Keratinocyte (primary cell): ENCODE measurements around the gene LAS1L. TPM values are rescaled to one million over a fixed set of nuclear protein-coding genes. Genes with fewer than 3 reads are reported as not detected.

Experiments used
- DNase-seq: peaks from one replicate; pipeline ENCODE4 v3.0.0-alpha.2; 2011; ENCODE audit warnings: low read depth, missing footprints, low spot score
- FAIRE-seq: peaks from 2 replicates; lab custom pipeline; 2011; peaks lifted over from hg19 to GRCh38; lab: Jason Lieb, UNC
- H2AFZ ChIP-seq: 2 replicates; pipeline ENCODE4 v1.6.0; 2012; ENCODE audit warnings: low read length, control low read depth, inconsistent platforms; ENCODE audit not compliant: control insufficient read depth
- H3K27ac ChIP-seq: 2 replicates; pipeline ENCODE4 v1.5.1; 2011; ENCODE audit warnings: low read length; ENCODE audit not compliant: control insufficient read depth, insufficient read depth
- H3K27me3 ChIP-seq: 3 replicates; pipeline ENCODE4 v1.6.0; 2011; ENCODE audit warnings: low read length; ENCODE audit not compliant: control insufficient read depth, insufficient read depth; ENCODE audit errors: extremely low read depth
- H3K36me3 ChIP-seq, 2 experiments: 2 replicates in 1 of 2; 3 replicates in 1 of 2; pipeline ENCODE4 v1.5.1; 2011; ENCODE audit warnings: low read length in 2 of 2, mild to moderate bottlenecking in 1 of 2; ENCODE audit not compliant: control insufficient read depth in 2 of 2, insufficient read depth in 2 of 2; ENCODE audit errors: extremely low read depth in 1 of 2
- H3K4me1 ChIP-seq: 3 replicates; pipeline ENCODE4 v1.5.1; 2011; ENCODE audit warnings: low read length; ENCODE audit not compliant: control insufficient read depth, insufficient read depth; ENCODE audit errors: extremely low read depth
- H3K4me2 ChIP-seq: 3 replicates; pipeline ENCODE4 v1.6.0; 2011; ENCODE audit warnings: low read depth, low read length; ENCODE audit not compliant: control insufficient read depth, insufficient read depth; ENCODE audit errors: extremely low read depth
- H3K4me3 ChIP-seq, 3 experiments: fragments of 200-600 bp in 1 of 3; sonication (generic) in 1 of 3; 2 replicates in 2 of 3; 3 replicates in 1 of 3; pipeline ENCODE4 v1.5.1; 2011 to 2016; ENCODE audit warnings: low read length in 3 of 3, mild to moderate bottlenecking in 3 of 3, control low read depth in 2 of 3, inconsistent platforms in 1 of 3, low read depth in 1 of 3, mixed read lengths in 1 of 3, mixed run types in 1 of 3, moderate library complexity in 1 of 3; ENCODE audit not compliant: control insufficient read depth in 2 of 3, insufficient read depth in 2 of 3; ENCODE audit errors: extremely low read depth in 1 of 3
- H3K79me2 ChIP-seq: 2 replicates; pipeline ENCODE4 v1.6.0; 2012; ENCODE audit warnings: low read length; ENCODE audit not compliant: control insufficient read depth, insufficient read depth
- H3K9ac ChIP-seq: 3 replicates; pipeline ENCODE4 v1.6.0; 2011; ENCODE audit warnings: low read length; ENCODE audit not compliant: control insufficient read depth, insufficient read depth; ENCODE audit errors: extremely low read depth
- H3K9me1 ChIP-seq: 3 replicates; pipeline ENCODE4 v1.6.0; 2011; ENCODE audit warnings: low read length; ENCODE audit not compliant: control insufficient read depth, insufficient read depth; ENCODE audit errors: extremely low read depth
- H3K9me3 ChIP-seq: 2 replicates; pipeline ENCODE4 v1.5.1; 2012; ENCODE audit warnings: low read depth, low read length; ENCODE audit not compliant: control insufficient read depth
- H4K20me1 ChIP-seq: 3 replicates; pipeline ENCODE4 v1.6.0; 2011; ENCODE audit warnings: low read length; ENCODE audit not compliant: control insufficient read depth, insufficient read depth; ENCODE audit errors: extremely low read depth
- CTCF ChIP-seq, 3 experiments: IDR thresholded peaks in 1 of 3; conservative IDR thresholded peaks in 1 of 3; optimal IDR thresholded peaks in 1 of 3; 2 replicates in 2 of 3; 3 replicates in 1 of 3; pipeline versions ENCODE3 to v1.5.1; 2011; ENCODE audit warnings: low read length in 3 of 3, mild to moderate bottlenecking in 3 of 3, moderate library complexity in 2 of 3, control low read depth in 1 of 3, inconsistent platforms in 1 of 3; ENCODE audit not compliant: insufficient read depth in 2 of 3; ENCODE audit errors: extremely low read depth in 1 of 3
- EZH2 ChIP-seq: IDR thresholded peaks from one replicate; pipeline ENCODE4 v1.6.1; 2012; ENCODE audit warnings: inconsistent platforms, mild to moderate bottlenecking, low read length, moderate library complexity
- dilution Hi-C: fragments of 300-500 bp; cut with MboI; formaldehyde crosslinking; loops from one replicate; pipeline ENCODE4 v1.7.0; 2020; ENCODE audit warnings: low sequenced_read_pairs; ENCODE audit not compliant: extremely low pct_ligation_motif_present
- polyA plus RNA-seq, 5 experiments: library from polyadenylated mRNA; depleted of rRNA in 3 of 5; stranded (reverse) in 3 of 5; stranded (forward) in 1 of 5; unstranded in 1 of 5; fragments of >200 nt; gene quantifications; 1 replicate in 1 of 5; 2 replicates in 3 of 5; 3 replicates in 1 of 5; pipeline versions ENCODE4 v1.2.1 to v1.2.3, GENCODE V29; 2011 to 2012; ENCODE audit warnings: missing spikeins in 2 of 5, low read depth in 1 of 5, low replicate concordance in 1 of 5

The LAS1L gene
- polyA plus RNA-seq, 1 donor (not counting 4 experiments of a cell fraction or from before 2014, with no cell fraction given), result 44.8 TPM

GRCh38 chrX:65476564-65476963, 58.0 kb downstream of the LAS1L start:
- H3K79me2 ChIP-seq, result no peaks in the 10 kb centered on the region
- no peak overlapping the region for H3K4me3 ChIP-seq
- FAIRE-seq (no peak), DNase-seq (no peak)
- H3K9me1 ChIP-seq, result no peaks in the 10 kb centered on the region
- dilution Hi-C loops, result no loop called here
- no peaks in the 10 kb centered on the region for H3K27me3 ChIP-seq
- H3K9ac ChIP-seq, result no peak overlapping the region
- H4K20me1 ChIP-seq, result no peaks in the 10 kb centered on the region
- H3K36me3 ChIP-seq, result no peaks in the 10 kb centered on the region
- no peak for TF ChIP-seq CTCF (optimal IDR thresholded peaks at IDR 0.05 in 1 of 3, IDR thresholded peaks at IDR 0.05 in 1 of 3, conservative IDR thresholded peaks at IDR 0.05 in 1 of 3; ENCODE audit: extremely low read depth in 1 of 3, insufficient read depth in 2 of 3, low read length in 3 of 3)
- TF ChIP-seq EZH2, result no peak
- no peaks in the 10 kb centered on the region for H3K4me1 ChIP-seq
- H2AFZ ChIP-seq, result no peak overlapping the region
- no peak overlapping the region for H3K4me2 ChIP-seq
- no peaks in the 10 kb centered on the region for H3K9me3 ChIP-seq
- no peak overlapping the region for H3K27ac ChIP-seq

- H3K36me3 ChIP-seq, result no peaks in the 10 kb centered on the region
- no peaks in the 10 kb centered on the region for H3K79me2 ChIP-seq
- FAIRE-seq (no peak), DNase-seq (no peak)
- no peak overlapping the region for H3K27ac ChIP-seq
- H3K4me2 ChIP-seq, result no peak overlapping the region
- no peaks in the 10 kb centered on the region for H3K4me1 ChIP-seq
- H3K9me1 ChIP-seq, result no peaks in the 10 kb centered on the region
- dilution Hi-C loops, result no loop called here
- no peak for TF ChIP-seq EZH2
- TF ChIP-seq CTCF (optimal IDR thresholded peaks at IDR 0.05 in 1 of 3, IDR thresholded peaks at IDR 0.05 in 1 of 3, conservative IDR thresholded peaks at IDR 0.05 in 1 of 3; ENCODE audit: extremely low read depth in 1 of 3, insufficient read depth in 2 of 3, low read length in 3 of 3), result no peak
- H2AFZ ChIP-seq, result no peak overlapping the region
- no peaks in the 10 kb centered on the region for H3K27me3 ChIP-seq
- no peaks in the 10 kb centered on the region for H3K9me3 ChIP-seq
- no peak overlapping the region for H3K4me3 ChIP-seq
- H4K20me1 ChIP-seq, result no peaks in the 10 kb centered on the region
- no peak overlapping the region for H3K9ac ChIP-seq
Measured at GRCh38 chrX:65463550-65463949, 71.0 kb downstream of the LAS1L start.

Other genes with a start within 250 kb of the LAS1L start
- gene MSN, start 132.9 kb upstream of the LAS1L start, polyA plus RNA-seq, result 392 to 551 TPM (median 421 TPM) in 3 replicates